Endodermal cell (in vitro differentiated cells): ENCODE measurements around the gene ERC1. TPM values are rescaled to one million over a fixed set of nuclear protein-coding genes. Genes with fewer than 3 reads are reported as not detected.

ENCODE experiments used
- DNase-seq: peaks from one replicate; pipeline ENCODE4 v3.0.0-alpha.2; 2017
- H3K27ac ChIP-seq: 2 replicates; pipeline ENCODE4 v1.5.1; 2013; ENCODE audit warnings: mild to moderate bottlenecking, low read depth, low read length, moderate library complexity
- H3K27me3 ChIP-seq: 2 replicates; pipeline ENCODE4 v1.6.1; 2013; ENCODE audit warnings: mild to moderate bottlenecking, low read length, moderate library complexity; ENCODE audit not compliant: insufficient read depth, control insufficient read depth, poor library complexity, severe bottlenecking
- H3K36me3 ChIP-seq: 2 replicates; pipeline ENCODE4 v1.7.0; 2013; ENCODE audit warnings: mild to moderate bottlenecking, low read length, moderate library complexity; ENCODE audit not compliant: control insufficient read depth, insufficient read depth
- H3K4me1 ChIP-seq: one replicate; pipeline ENCODE4 v1.7.0; 2013; ENCODE audit warnings: low read length; ENCODE audit not compliant: control insufficient read depth, insufficient read depth
- H3K4me3 ChIP-seq: 2 replicates; pipeline ENCODE4 v1.5.1; 2013; ENCODE audit warnings: mild to moderate bottlenecking, low read length, moderate library complexity
- H3K9ac ChIP-seq: 2 replicates; pipeline ENCODE4 v1.6.1; 2013; ENCODE audit warnings: mild to moderate bottlenecking, low read length, moderate library complexity; ENCODE audit not compliant: poor library complexity, severe bottlenecking; ENCODE audit errors: extremely low read depth
- H3K9me3 ChIP-seq: 2 replicates; pipeline ENCODE4 v1.6.1; 2013; ENCODE audit warnings: mild to moderate bottlenecking, low read length, moderate library complexity; ENCODE audit not compliant: control insufficient read depth
- H3K27ac Mint-ChIP-seq: 2 replicates; pipeline ENCODE4 v1.8.0; 2020; ENCODE audit warnings: mixed read lengths
- H3K27me3 Mint-ChIP-seq: 2 replicates; pipeline ENCODE4 v1.8.0; 2021; ENCODE audit warnings: mild to moderate bottlenecking, mixed read lengths; ENCODE audit not compliant: insufficient read depth
- H3K36me3 Mint-ChIP-seq: 2 replicates; pipeline ENCODE4 v1.8.0; 2020; ENCODE audit warnings: low read depth, mixed read lengths
- H3K4me1 Mint-ChIP-seq: 2 replicates; pipeline ENCODE4 v1.8.0; 2020; ENCODE audit warnings: mixed read lengths
- H3K4me3 Mint-ChIP-seq: 2 replicates; pipeline ENCODE4 v1.8.0; 2020; ENCODE audit warnings: mild to moderate bottlenecking, moderate library complexity, mixed read lengths
- H3K9me3 Mint-ChIP-seq: 2 replicates; pipeline ENCODE4 v1.8.0; 2020; ENCODE audit warnings: mild to moderate bottlenecking, mixed read lengths
- WGBS, 2 experiments: methylation state at CpG; one replicate each; pipeline versions ENCODE4 v1.1.5 to v1.1.7; 2013; ENCODE audit warnings: missing lambda C conversion rate in 2 of 2, mixed read lengths in 1 of 2; ENCODE audit not compliant: insufficient coverage in 1 of 2, insufficient read length in 1 of 2; 5-methylcytosine and 5-hydroxymethylcytosine counted together
- total RNA-seq, 2 donors: library from RNA; stranded (reverse); fragmentation: NEBNext Ultra II Directional in 1 of 2; extraction: Animal tissue kit (Norgen Biotek cat#: 25700) in 1 of 2; gene quantifications; 2 replicates in 1 of 2; 3 replicates in 1 of 2; pipeline ENCODE4 v1.2.1, GENCODE V29; 2021
- TF ChIP-seq, protein P1 (sequence below): fragments of 200-600 bp; sonication (generic); conservative IDR thresholded peaks from 2 replicates; pipeline ENCODE4 v1.5.0; 2021; ENCODE audit warnings: antibody characterized with exemption, mild to moderate bottlenecking

Gene ERC1
- total RNA-seq, 2 donors from 2014 or later = 60.6 to 159 TPM

DNA sequence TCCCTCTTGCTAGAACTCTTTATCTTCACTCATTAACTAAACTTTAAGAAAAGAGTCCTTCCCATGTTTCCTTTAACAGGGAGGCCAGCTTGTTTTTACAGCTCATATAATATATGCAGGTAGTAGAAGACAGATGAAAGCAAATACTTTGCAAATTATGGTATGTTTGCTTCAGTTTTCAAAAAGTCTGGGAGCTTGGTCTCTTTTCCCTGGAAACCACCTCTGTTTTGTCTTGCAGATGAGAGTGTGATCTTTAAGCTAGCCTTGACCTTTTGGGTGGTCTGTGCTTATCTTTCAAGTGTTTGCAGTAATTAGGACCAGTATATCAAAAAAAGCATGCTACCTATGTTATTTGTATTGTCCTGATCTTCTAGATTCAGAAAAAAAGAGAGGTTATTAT, 62.7 kb downstream of the ERC1 start:
- Histone ChIP-seq H3K9me3 (peaks cover 14% of the 10 kb centered on the region), H3K4me1 (peaks cover 7% of the 10 kb centered on the region), H3K27me3 (no peaks in the 10 kb centered on the region), H3K4me3 (peak overlapping the region; percentile 6), H3K27ac (peak overlapping the region; percentile 80), H3K36me3 (peaks cover 10% of the 10 kb centered on the region), H3K9ac (peak overlapping the region; percentile 2)
- no peak for DNase-seq
- H3K4me1 Mint-ChIP-seq = peaks cover 48% of the 10 kb centered on the region
- peaks cover 11% of the 10 kb centered on the region for H3K9me3 Mint-ChIP-seq
- H3K4me3 Mint-ChIP-seq = no peak overlapping the region
- H3K27ac Mint-ChIP-seq = peak overlapping the region; percentile 4
- TF ChIP-seq, protein P1, sequence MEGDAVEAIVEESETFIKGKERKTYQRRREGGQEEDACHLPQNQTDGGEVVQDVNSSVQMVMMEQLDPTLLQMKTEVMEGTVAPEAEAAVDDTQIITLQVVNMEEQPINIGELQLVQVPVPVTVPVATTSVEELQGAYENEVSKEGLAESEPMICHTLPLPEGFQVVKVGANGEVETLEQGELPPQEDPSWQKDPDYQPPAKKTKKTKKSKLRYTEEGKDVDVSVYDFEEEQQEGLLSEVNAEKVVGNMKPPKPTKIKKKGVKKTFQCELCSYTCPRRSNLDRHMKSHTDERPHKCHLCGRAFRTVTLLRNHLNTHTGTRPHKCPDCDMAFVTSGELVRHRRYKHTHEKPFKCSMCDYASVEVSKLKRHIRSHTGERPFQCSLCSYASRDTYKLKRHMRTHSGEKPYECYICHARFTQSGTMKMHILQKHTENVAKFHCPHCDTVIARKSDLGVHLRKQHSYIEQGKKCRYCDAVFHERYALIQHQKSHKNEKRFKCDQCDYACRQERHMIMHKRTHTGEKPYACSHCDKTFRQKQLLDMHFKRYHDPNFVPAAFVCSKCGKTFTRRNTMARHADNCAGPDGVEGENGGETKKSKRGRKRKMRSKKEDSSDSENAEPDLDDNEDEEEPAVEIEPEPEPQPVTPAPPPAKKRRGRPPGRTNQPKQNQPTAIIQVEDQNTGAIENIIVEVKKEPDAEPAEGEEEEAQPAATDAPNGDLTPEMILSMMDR = no peak
- H3K36me3 Mint-ChIP-seq = peaks cover 21% of the 10 kb centered on the region
- H3K27me3 Mint-ChIP-seq = no peaks in the 10 kb centered on the region

DNA sequence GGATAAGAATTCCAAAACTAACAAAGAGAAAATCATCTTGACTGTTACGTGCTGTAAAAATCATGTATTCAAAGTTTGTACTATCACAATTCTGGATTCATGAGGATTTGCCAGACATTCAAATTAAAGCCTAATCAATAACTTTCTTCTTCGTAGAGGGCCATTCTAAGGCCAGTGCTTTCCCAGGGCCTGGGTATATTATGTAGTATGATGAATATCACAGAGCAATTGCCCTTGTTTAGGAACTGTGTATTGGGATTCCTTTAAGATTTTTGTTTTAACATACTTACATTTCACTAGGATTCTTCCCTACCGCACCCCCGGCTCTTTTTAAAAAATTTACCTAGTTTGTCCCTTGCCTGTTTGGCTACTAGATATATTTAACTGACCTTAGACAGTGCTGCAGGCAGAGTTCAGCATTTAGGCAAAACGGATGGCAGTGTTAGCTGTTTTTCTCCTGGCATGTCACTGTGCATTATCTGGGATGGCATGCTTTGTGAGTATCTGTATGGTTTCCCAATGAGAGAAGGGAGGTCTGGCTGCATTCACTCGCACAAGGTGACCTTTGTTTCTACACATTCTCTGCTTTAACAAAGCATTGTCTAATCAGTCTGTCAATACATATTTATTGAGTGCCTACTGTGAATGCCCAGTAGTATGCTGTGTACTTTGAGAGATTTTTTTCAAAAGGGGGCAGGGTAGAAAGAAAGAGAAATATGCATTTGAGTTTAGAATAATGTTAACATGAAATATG, 63.3 kb downstream of the ERC1 start:
- Mint-ChIP-seq H3K27me3 (no peaks in the 10 kb centered on the region), H3K4me3 (no peak overlapping the region), H3K36me3 (peaks cover 27% of the 10 kb centered on the region), H3K27ac (peak overlapping the region; percentile 4), H3K9me3 (peaks cover 18% of the 10 kb centered on the region), H3K4me1 (peaks cover 42% of the 10 kb centered on the region)
- Histone ChIP-seq H3K9ac (peak overlapping the region; percentile 2), H3K36me3 (peaks cover 15% of the 10 kb centered on the region), H3K4me1 (peaks cover 7% of the 10 kb centered on the region), H3K4me3 (peak overlapping the region; percentile 6), H3K9me3 (peaks cover 20% of the 10 kb centered on the region), H3K27me3 (no peaks in the 10 kb centered on the region), H3K27ac (peak overlapping the region; percentile 80)
- TF ChIP-seq, protein P1 = no peak
- WGBS, 2 experiments = 48 to 58% methylated on average over 4 to 5 of the region's 6 CpGs
- peak; percentile 66 for DNase-seq

DNA sequence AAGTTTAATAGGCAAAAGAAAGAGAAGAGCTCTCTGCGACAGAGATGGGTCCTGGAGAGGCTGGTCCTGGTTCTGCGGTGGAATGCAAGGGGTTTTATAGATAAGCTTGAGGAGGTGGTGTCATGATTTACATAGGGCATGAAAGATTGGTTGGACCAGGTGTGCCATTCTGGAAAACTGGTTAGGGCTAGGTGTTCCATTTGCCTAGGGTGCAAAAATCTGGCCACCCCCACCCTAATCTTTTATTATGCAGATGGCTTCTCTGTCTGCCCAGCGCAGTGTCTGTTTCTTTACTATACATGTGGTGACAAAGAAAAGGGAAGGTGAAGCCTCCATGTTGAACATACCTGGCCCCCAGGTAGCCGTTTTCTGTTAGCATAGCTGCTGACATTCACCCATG, 65.4 kb downstream of the ERC1 start:
- Histone ChIP-seq H3K36me3 (peaks cover 15% of the 10 kb centered on the region), H3K27me3 (no peaks in the 10 kb centered on the region), H3K4me3 (no peak overlapping the region), H3K9me3 (peaks cover 27% of the 10 kb centered on the region), H3K9ac (no peak overlapping the region), H3K27ac (no peak overlapping the region), H3K4me1 (peaks cover 7% of the 10 kb centered on the region)
- TF ChIP-seq, protein P1 = no peak
- Mint-ChIP-seq H3K4me1 (peaks cover 34% of the 10 kb centered on the region), H3K4me3 (no peak overlapping the region), H3K9me3 (peaks cover 35% of the 10 kb centered on the region), H3K27me3 (no peaks in the 10 kb centered on the region), H3K36me3 (peaks cover 39% of the 10 kb centered on the region), H3K27ac (peak overlapping the region; percentile 5)
- 56 to 62% methylated on average over 3 to 4 of the region's 4 CpGs for WGBS, 2 experiments
- peak; percentile 68 for DNase-seq
